Activated CD4-positive, alpha-beta T cell treated with anti-CD3 and anti-CD28 coated beads for 24 hours (primary cell): ENCODE measurements around the gene BLACAT1.
A peak's percentile ranks its signal among the peaks of the same experiment; 100 is the strongest.

ENCODE experiments used
- DNase-seq, 2 donors: peaks; one replicate each; pipeline ENCODE4 v3.0.0-alpha.2; 2020; ENCODE audit warnings: low read depth in 2 of 2

The BLACAT1 gene

GRCh38 chr1:205456868-205457745 is 1.3 kb upstream of the BLACAT1 start:
- DNase-seq, result no peak

- DNase-seq, result no peak
Observed at GRCh38 chr1:205456383-205456867, 580 bp upstream of the BLACAT1 start.

- DNase-seq, result no peak
Observed at GRCh38 chr1:205454903-205455335, 926 bp downstream of the BLACAT1 start.

- DNase-seq, result no peak
Observed at GRCh38 chr1:205453466-205453865, 2.4 kb downstream of the BLACAT1 start.

GRCh38 chr1:205452933-205453332 is 2.9 kb downstream of the BLACAT1 start:
- DNase-seq, result no peak

- DNase-seq, result no peak
Observed at GRCh38 chr1:205452364-205452763, 3.5 kb downstream of the BLACAT1 start.

- DNase-seq, result no peak
Observed at GRCh38 chr1:205451759-205452164, 4.1 kb downstream of the BLACAT1 start.

- no peak for DNase-seq
Observed at GRCh38 chr1:205451202-205451601, 4.6 kb downstream of the BLACAT1 start.

GRCh38 chr1:205450448-205450847 is 5.4 kb downstream of the BLACAT1 start:
- DNase-seq, result no peak

- DNase-seq, result peak in 1 of 2 donors; percentile 18
Observed at GRCh38 chr1:205449750-205450443, 5.9 kb downstream of the BLACAT1 start.

- DNase-seq, result no peak
Observed at GRCh38 chr1:205449254-205449749, 6.5 kb downstream of the BLACAT1 start.

- no peak for DNase-seq
Observed at GRCh38 chr1:205448540-205449253, 7.1 kb downstream of the BLACAT1 start.

GRCh38 chr1:205447457-205448341 is 8.1 kb downstream of the BLACAT1 start:
- no peak for DNase-seq

GRCh38 chr1:205446828-205447227 is 9.0 kb downstream of the BLACAT1 start:
- no peak for DNase-seq

GRCh38 chr1:205445646-205445935 is 10.3 kb downstream of the BLACAT1 start:
- no peak for DNase-seq

GRCh38 chr1:205444931-205445645 is 10.8 kb downstream of the BLACAT1 start:
- no peak for DNase-seq

GRCh38 chr1:205444300-205444930 is 11.4 kb downstream of the BLACAT1 start:
- no peak for DNase-seq

GRCh38 chr1:205443585-205444299 is 12.1 kb downstream of the BLACAT1 start:
- no peak for DNase-seq

GRCh38 chr1:205442051-205442725 is 13.7 kb downstream of the BLACAT1 start:
- DNase-seq, result no peak
